ENCODE results near the gene CLK4.

Gene CLK4

GRCh38 chr5:178626484-178627258, at the start of gene CLK4:
Gene CLK4, minus strand, starts transcription at chr5:178627050. Its CDS starts 3,634 bp downstream, at chr5:178623416.
- no peak for TF ChIP-seq Cebpa-rat (IDR thresholded peaks at IDR 0.05)
- Histone ChIP-seq H3K27me3 (no peaks in the 10 kb centered on the region), H3K27ac (peak within 1 kb of the TSS; percentile 95 to 99 (median 98)), H3K4me3 (peak within 1 kb of the TSS; percentile 88 to 99 (median 92)), H4K20me1 (peaks cover 18 to 42% (median 31%) of the 10 kb centered on the region in 11 experiments; a peak in 18 of 22 replicates), H3K4me1 (peaks cover 15 to 22% (median 19%) of the 10 kb centered on the region in 10 experiments), H3K36me3 (peaks cover 18 to 23% (median 19%) of the 10 kb centered on the region in 11 experiments), H3K9ac (peak within 1 kb of the TSS; percentile 93 to 100 (median 98)), H3K9me3 (replicated peaks in 1 of 11) (peaks cover 0 to 11% (median 3%) of the 10 kb centered on the region in 11 experiments; a peak in 7 of 22 replicates), H3K4me2 (peak within 1 kb of the TSS; percentile 81 to 96 (median 91))

GRCh38 chr5:178675922-178676321, 49.1 kb upstream of the CLK4 start:
- Histone ChIP-seq H3K4me1 (peaks cover 0 to 9% (median 4%) of the 10 kb centered on the region in 10 experiments; a peak in 6 of 20 replicates), H3K9me3 (replicated peaks in 1 of 11) (peaks cover 0 to 10% (median 1%) of the 10 kb centered on the region in 11 experiments; a peak in 5 of 22 replicates), H4K20me1 (no peaks in the 10 kb centered on the region), H3K4me3 (no peak overlapping the region), H3K4me2 (no peak overlapping the region), H3K27me3 (no peaks in the 10 kb centered on the region), H3K36me3 (no peaks in the 10 kb centered on the region), H3K27ac (no peak overlapping the region), H3K9ac (no peak overlapping the region)
- TF ChIP-seq Cebpa-rat (IDR thresholded peaks at IDR 0.05): no peak

DNA sequence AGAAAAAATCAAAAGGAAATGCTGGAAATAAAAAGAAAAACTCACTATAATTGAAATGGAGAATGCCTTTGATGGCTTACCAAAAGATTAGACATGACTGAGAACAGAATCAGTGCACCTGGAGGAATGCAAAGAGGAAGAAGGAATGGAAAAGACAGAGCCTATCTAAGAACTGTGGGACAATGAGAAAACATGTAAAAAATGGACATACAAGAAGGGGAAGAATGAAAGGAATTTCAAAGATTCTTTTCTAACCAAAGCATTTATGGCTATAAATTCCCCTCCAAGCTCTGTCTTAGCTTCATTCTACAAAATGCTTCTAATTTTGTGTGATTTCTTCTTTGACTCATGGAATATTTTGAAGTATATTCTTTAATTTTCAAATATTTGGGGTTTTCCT, 47.5 kb upstream of the CLK4 start:
- H3K27ac ChIP-seq: no peak overlapping the region
- H3K4me1 ChIP-seq: peaks cover 0 to 9% (median 4%) of the 10 kb centered on the region in 10 experiments; a peak in 6 of 20 replicates
- TF ChIP-seq Cebpa-rat (IDR thresholded peaks at IDR 0.05): no peak

GRCh38 chr5:178673801-178674295, 47.0 kb upstream of the CLK4 start:
- no peaks in the 10 kb centered on the region for H4K20me1 ChIP-seq
- no peak overlapping the region for H3K27ac ChIP-seq
- peaks cover 0 to 3% (median 0%) of the 10 kb centered on the region in 11 experiments; a peak in 1 of 22 replicates for H3K9me3 ChIP-seq (replicated peaks in 1 of 11)
- H3K4me2 ChIP-seq: no peak overlapping the region
- H3K4me3 ChIP-seq: no peak overlapping the region
- H3K9ac ChIP-seq: no peak overlapping the region
- peaks cover 0 to 11% (median 5%) of the 10 kb centered on the region in 10 experiments; a peak in 8 of 20 replicates for H3K4me1 ChIP-seq
- no peak for TF ChIP-seq Cebpa-rat (IDR thresholded peaks at IDR 0.05)
- H3K36me3 ChIP-seq: no peaks in the 10 kb centered on the region
- no peaks in the 10 kb centered on the region for H3K27me3 ChIP-seq

More for the DNA sequence above, 47.5 kb upstream of the CLK4 start:
- no peak overlapping the region for H3K4me3 ChIP-seq
- H3K9me3 ChIP-seq (replicated peaks in 1 of 11): peaks cover 0 to 7% (median 0%) of the 10 kb centered on the region in 11 experiments; a peak in 3 of 22 replicates
- H3K9ac ChIP-seq: no peak overlapping the region
- no peak overlapping the region for H3K4me2 ChIP-seq
- H3K27me3 ChIP-seq: no peaks in the 10 kb centered on the region
- H3K36me3 ChIP-seq: no peaks in the 10 kb centered on the region
- H4K20me1 ChIP-seq: no peaks in the 10 kb centered on the region

GRCh38 chr5:178672630-178673029, 45.8 kb upstream of the CLK4 start:
- 0 out of 22 replicates have a peak, but pooled peaks cover 0 to 3% (median 0%) of the 10 kb centered on the region in 11 experiments for H3K9me3 ChIP-seq (replicated peaks in 1 of 11)
- H4K20me1 ChIP-seq: no peaks in the 10 kb centered on the region
- no peak overlapping the region for H3K4me3 ChIP-seq
- no peaks in the 10 kb centered on the region for H3K36me3 ChIP-seq
- TF ChIP-seq Cebpa-rat (IDR thresholded peaks at IDR 0.05): no peak
- H3K4me1 ChIP-seq: peaks cover 4 to 17% (median 12%) of the 10 kb centered on the region in 10 experiments
- no peak overlapping the region for H3K9ac ChIP-seq
- no peaks in the 10 kb centered on the region for H3K27me3 ChIP-seq
- no peak overlapping the region for H3K4me2 ChIP-seq
- no peak overlapping the region for H3K27ac ChIP-seq

DNA sequence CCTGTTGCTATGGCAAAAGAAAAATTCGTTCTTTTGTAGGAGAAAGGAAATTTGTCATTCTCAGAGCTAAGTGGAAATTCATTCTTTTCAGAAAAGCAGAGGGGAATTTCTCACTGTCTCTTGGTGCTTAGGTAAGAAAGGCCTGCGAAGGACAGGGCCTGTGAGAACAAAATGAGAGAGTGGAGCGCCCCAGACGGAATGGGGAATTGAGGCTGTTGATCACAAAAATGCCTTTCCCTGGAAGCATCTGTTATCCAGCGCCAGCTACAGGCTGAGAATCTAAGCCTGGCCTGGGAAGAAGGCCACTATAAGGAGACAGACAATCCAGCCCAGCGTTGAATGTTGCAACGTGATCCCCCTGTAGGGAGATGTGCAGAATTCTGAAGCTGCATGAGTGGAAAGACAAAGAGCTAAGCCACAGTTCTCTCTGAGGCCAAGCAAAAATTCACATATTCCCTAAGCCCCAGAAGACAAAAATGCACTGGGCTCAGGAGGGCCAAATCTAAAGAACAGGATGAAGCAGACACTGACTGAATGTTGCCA, 44.8 kb upstream of the CLK4 start:
- Histone ChIP-seq H3K9ac (no peak overlapping the region), H3K4me2 (no peak overlapping the region), H3K9me3 (replicated peaks in 1 of 11) (0 out of 22 replicates have a peak, but pooled peaks cover 0 to 4% (median 0%) of the 10 kb centered on the region in 11 experiments), H3K36me3 (no peaks in the 10 kb centered on the region), H3K4me3 (no peak overlapping the region), H3K27ac (no peak overlapping the region), H3K4me1 (peaks cover 12 to 20% (median 19%) of the 10 kb centered on the region in 10 experiments), H3K27me3 (no peaks in the 10 kb centered on the region), H4K20me1 (no peaks in the 10 kb centered on the region)
- TF ChIP-seq Cebpa-rat (IDR thresholded peaks at IDR 0.05): no peak

GRCh38 chr5:178670351-178670885, 43.6 kb upstream of the CLK4 start:
- no peak overlapping the region for H3K4me2 ChIP-seq
- no peak for TF ChIP-seq Cebpa-rat (IDR thresholded peaks at IDR 0.05)
- no peak overlapping the region for H3K27ac ChIP-seq
- no peaks in the 10 kb centered on the region for H3K27me3 ChIP-seq
- peaks cover 12 to 20% (median 19%) of the 10 kb centered on the region in 10 experiments for H3K4me1 ChIP-seq
- H3K9me3 ChIP-seq (replicated peaks in 1 of 11): peaks cover 0 to 4% (median 0%) of the 10 kb centered on the region in 11 experiments; a peak in 2 of 22 replicates
- no peak overlapping the region for H3K4me3 ChIP-seq
- no peaks in the 10 kb centered on the region for H4K20me1 ChIP-seq
- no peak overlapping the region for H3K9ac ChIP-seq
- no peaks in the 10 kb centered on the region for H3K36me3 ChIP-seq

DNA sequence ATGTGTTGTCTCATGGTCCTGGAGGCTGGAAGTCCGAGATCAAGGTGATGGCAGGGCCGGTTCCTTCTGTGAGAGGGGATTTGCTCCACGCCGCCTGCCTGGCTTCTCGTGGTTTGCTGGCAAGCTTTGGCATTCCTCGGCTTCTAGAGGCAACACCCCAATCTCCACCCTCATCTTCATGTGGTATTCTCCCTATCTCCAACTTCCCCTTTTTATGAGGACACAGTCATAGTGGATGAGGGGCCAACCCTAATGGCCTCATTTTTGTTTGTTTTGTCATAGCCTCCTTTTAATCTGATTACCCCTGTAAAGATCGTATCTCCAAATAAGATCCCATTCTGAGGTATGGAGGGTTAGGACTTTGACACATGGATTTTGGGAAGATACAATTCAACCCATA, 41.7 kb upstream of the CLK4 start:
- no peaks in the 10 kb centered on the region for H3K27me3 ChIP-seq
- H3K9ac ChIP-seq: no peak overlapping the region
- H3K9me3 ChIP-seq (replicated peaks in 1 of 11): peaks cover 5 to 19% (median 15%) of the 10 kb centered on the region in 11 experiments; a peak in 18 of 22 replicates

DNA sequence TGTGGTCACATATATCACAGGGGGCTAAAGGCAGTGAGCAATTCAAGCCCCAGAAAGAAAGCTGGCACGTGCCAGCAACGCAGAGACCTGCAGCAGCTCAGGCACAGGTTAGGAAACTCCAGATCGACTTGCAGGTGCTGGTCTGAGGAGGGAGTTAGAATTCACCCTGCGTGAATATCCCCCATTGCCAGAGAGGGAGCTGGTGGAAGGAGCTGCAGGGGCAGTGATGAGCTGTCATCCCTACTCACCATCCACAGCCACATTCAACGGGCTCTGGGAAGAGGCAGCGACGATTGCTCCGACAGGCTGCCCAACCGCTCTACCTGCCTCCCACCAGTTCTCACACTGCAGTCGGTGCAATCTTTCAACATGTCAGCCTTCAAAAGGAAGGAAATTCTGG, 40.8 kb upstream of the CLK4 start:
- H3K4me1 ChIP-seq: peaks cover 12 to 20% (median 19%) of the 10 kb centered on the region in 10 experiments
- no peak for TF ChIP-seq Cebpa-rat (IDR thresholded peaks at IDR 0.05)
- peaks cover 5 to 26% (median 18%) of the 10 kb centered on the region in 11 experiments; a peak in 19 of 22 replicates for H3K9me3 ChIP-seq (replicated peaks in 1 of 11)
- no peaks in the 10 kb centered on the region for H4K20me1 ChIP-seq
- H3K9ac ChIP-seq: no peak overlapping the region
- H3K36me3 ChIP-seq: no peaks in the 10 kb centered on the region
- H3K4me3 ChIP-seq: no peak overlapping the region
- H3K4me2 ChIP-seq: peak overlapping the region; percentile 38 to 83 (median 55)
- no peaks in the 10 kb centered on the region for H3K27me3 ChIP-seq
- H3K27ac ChIP-seq: no peak overlapping the region

More for the DNA sequence above, 41.7 kb upstream of the CLK4 start:
- TF ChIP-seq Cebpa-rat (IDR thresholded peaks at IDR 0.05): no peak
- H3K4me1 ChIP-seq: peaks cover 12 to 20% (median 19%) of the 10 kb centered on the region in 10 experiments
- 0 out of 22 replicates have a peak overlapping the region, but pooled peaks of 1 of the 11 experiments have one; percentile 14 for H3K27ac ChIP-seq
- H3K4me2 ChIP-seq: peak overlapping the region in 7 of 11 experiments; percentile 15 to 83 (median 55); a peak in 6 of 22 replicates
- H3K36me3 ChIP-seq: no peaks in the 10 kb centered on the region
- H4K20me1 ChIP-seq: no peaks in the 10 kb centered on the region
- H3K4me3 ChIP-seq: no peak overlapping the region

Data from BLaER1 treated with 17β-estradiol and CSF1 and Interleukin-3, amounts not matched to agents 10 nM and 100 nM (cell line).